ENCODE data around the gene OR2Z1.

- no peak for TF ChIP-seq CTCF (IDR thresholded peaks at IDR 0.05)
- TF ChIP-seq POLR2AphosphoS5 (IDR thresholded peaks at IDR 0.05; ENCODE audit: low read depth, low read length) = no peak
- TF ChIP-seq, protein P1, sequence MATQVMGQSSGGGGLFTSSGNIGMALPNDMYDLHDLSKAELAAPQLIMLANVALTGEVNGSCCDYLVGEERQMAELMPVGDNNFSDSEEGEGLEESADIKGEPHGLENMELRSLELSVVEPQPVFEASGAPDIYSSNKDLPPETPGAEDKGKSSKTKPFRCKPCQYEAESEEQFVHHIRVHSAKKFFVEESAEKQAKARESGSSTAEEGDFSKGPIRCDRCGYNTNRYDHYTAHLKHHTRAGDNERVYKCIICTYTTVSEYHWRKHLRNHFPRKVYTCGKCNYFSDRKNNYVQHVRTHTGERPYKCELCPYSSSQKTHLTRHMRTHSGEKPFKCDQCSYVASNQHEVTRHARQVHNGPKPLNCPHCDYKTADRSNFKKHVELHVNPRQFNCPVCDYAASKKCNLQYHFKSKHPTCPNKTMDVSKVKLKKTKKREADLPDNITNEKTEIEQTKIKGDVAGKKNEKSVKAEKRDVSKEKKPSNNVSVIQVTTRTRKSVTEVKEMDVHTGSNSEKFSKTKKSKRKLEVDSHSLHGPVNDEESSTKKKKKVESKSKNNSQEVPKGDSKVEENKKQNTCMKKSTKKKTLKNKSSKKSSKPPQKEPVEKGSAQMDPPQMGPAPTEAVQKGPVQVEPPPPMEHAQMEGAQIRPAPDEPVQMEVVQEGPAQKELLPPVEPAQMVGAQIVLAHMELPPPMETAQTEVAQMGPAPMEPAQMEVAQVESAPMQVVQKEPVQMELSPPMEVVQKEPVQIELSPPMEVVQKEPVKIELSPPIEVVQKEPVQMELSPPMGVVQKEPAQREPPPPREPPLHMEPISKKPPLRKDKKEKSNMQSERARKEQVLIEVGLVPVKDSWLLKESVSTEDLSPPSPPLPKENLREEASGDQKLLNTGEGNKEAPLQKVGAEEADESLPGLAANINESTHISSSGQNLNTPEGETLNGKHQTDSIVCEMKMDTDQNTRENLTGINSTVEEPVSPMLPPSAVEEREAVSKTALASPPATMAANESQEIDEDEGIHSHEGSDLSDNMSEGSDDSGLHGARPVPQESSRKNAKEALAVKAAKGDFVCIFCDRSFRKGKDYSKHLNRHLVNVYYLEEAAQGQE (IDR thresholded peaks at IDR 0.05; ENCODE audit: insufficient read depth in 1 of 2, low read depth in 2 of 2, low read length in 1 of 2) = no peak
These were observed 40.6 kb upstream of the OR2Z1 start for GRCh38 chr19:8680676-8681344.
